DMS153 treated with DMSO at 0.1 percent for 48 hours (cell line): ENCODE data around the gene PHF21B.

Experiments
- DNase-seq: peaks from one replicate; lab custom pipeline; 2025; ENCODE audit not compliant: unreplicated experiment; lab: John Stamatoyannopoulos, UW

The PHF21B gene

DNA sequence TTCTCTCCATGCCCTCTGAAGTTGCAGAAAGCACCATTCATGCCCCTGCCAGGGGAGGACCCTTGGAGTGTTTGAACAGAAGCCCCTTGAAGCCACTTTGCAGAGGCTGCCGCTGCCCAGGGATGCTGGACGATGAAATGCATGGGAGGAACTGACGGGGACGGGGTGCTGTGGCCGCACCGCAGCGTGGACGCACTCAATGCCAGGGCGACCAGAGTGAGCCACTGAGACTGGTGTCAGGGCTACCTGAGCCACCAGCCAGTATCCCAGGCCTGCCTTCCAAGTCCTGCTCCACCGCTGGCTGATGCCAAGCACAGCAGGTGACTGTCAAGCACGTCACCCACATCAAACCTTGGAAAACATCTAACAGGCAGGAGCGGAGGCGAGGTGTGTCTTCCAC, 17.6 kb downstream of the PHF21B start:
- DNase-seq: no peak

- DNase-seq: no peak
Measured at GRCh38 chr22:44991218-44991617, 18.6 kb downstream of the PHF21B start.

DNA sequence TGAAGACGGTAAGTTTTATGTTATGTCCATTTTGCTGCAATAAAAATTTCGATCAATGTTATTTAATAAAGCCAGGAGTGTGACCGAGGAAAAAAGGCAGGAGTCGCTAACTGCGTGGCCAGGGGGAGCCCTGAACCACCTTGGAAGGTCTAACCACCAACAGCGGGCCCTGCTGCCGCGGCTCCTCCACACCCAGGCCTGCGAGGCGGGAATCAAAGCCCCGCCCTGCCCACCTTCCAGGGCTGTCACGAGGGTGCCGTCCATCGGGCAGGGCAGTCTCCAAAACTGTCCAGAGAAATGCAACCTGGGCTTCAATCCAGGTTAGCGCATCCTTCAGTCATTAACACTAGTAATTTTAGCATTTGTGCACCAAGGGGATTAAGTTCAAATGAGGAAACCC, 19.0 kb downstream of the PHF21B start:
- no peak for DNase-seq

DNA sequence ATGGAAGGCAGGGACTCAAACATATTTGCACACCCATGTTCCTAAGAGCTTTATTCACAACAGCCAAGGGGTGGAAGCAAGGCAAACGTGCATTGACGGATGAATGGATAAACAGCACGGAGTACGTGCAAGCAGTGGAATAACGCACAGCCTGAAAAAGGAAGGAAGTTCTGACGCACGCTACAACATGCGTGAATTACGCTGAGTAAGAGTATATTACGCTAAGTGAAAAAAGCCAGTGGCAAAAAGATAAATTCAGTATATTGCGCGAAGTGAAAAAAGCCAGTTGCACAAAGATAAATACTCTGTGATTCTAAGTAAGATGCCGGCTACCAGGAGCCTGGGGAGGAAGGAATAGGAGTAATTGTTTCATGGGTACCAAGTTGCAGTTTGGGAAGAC, 19.5 kb downstream of the PHF21B start:
- no peak for DNase-seq

GRCh38 chr22:44988671-44989070, 21.1 kb downstream of the PHF21B start:
- no peak for DNase-seq

DNA sequence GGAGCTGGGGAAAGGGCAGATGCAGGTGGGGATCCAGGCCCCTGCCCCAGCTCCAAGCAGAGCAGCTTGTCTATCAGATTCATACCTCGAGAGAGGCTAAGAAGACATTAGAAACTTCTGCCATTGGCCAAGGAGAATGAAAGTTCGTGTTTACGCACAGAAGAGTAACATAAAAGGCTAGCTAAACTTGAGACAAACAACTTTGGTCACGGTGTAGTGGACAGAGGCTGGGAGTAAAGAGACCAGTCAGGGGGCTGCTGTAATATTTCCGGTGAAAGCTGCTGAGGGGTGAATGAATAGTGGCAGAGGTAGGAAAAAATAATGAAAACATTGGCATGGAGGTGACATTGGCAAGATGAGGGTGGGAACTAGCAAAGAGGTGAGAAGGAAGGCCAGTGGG, 22.9 kb downstream of the PHF21B start:
- DNase-seq: no peak

GRCh38 chr22:44985906-44986527, 23.8 kb downstream of the PHF21B start:
- no peak for DNase-seq

DNA sequence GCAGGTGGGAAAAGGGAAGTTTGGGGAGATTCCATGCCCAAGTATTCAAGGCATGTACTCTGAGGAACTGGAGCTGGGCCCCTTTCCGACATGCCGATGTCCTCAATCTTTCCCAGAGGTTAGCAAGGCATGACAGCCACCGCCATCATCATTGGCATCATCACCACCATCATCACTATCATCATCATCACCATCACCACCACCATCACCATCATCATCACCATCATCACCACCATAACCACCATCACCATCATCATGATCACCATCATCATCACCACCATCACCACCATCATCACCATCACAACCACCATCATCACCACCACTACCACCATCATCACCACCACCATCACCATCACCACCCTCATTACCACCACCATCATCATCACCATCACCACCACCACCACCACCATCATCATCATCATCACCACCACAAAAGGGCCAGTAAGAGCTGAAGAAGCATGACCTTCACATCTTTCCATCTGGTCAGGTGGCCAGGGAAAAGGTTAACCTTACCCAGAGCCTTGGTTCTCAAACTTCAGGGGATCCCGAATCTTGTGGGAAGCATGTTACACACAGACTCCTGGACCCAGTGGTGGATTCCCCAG, 25.8 kb downstream of the PHF21B start:
- DNase-seq: no peak

DNA sequence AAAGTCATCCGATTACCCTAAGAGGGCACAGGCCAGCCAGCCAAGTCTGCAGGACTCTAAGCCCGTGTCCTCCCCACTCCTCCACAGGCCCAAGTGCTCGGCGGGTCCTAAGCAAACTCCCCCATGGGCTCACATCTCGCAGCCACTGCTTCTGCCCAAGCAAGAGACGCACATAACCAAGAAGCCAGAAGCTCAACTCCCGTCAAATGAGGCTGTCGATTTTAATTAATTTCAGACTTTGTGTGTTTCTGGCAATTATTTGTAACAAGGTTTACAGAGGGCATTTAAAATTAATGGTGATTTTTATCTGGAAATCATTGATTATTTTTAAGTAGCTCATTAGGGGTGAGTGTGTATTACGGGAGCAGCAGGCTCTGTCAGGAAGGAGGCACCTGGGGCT, 27.4 kb downstream of the PHF21B start:
- DNase-seq: no peak

DNA sequence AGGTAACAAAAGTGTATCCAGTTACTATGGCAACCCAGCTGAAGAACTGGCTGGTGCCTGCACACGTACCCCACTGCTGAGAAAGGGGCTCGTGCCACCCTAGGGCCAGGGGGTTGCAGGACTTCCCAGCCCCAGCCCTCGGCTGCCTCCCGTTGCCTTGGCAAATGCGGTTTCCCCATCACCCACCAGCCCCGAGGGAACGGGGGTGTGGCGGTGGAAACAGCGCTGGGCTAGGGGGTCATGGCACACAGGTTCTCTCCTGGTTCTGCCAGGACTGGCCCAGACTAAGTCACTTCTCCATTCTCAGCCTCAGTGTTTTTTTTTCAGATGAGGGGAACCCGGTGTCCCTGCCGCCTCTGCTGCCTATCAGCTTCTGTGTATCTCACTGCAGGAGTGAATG, 27.9 kb downstream of the PHF21B start:
- no peak for DNase-seq

DNA sequence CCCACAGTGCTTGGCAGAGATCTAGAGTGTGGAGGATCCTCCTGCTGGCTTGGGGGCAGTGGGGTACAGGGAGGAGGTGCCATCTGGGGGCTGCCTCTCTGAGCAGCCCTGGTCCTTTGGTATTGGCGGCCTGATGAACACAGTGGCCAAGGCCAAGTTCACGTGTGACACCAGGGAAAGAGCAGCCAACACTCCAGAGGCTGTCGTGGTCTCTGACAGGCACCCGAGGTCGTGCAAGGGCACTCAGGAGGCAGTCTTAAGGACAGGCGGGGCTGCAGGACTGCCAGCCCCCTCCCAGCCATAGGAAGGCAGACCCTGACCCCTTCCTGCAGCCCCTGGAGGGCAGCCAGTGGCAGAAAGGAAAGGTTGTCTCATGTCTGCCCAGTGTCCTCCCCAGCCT, 30.7 kb downstream of the PHF21B start:
- DNase-seq: no peak

GRCh38 chr22:44975427-44976262, 34.2 kb downstream of the PHF21B start:
- no peak for DNase-seq

DNA sequence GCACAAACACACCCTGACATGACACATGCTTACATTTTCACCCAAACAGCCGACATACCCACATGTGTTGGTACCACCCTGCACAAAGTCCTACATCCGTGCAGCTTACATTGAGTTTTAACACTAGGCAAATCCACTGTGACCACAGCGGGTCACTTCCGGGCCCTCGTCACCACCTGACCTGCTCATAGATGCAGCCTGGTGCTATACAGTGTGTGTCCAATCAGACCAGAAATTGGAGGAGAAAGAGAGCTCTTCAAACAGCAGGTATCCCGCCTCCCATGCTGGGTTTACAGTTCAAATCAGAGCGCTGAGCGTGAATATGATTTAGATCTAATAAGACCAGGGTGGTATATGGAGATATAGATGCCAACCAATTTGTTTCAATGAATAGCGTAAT, 35.4 kb downstream of the PHF21B start:
- no peak for DNase-seq

DNA sequence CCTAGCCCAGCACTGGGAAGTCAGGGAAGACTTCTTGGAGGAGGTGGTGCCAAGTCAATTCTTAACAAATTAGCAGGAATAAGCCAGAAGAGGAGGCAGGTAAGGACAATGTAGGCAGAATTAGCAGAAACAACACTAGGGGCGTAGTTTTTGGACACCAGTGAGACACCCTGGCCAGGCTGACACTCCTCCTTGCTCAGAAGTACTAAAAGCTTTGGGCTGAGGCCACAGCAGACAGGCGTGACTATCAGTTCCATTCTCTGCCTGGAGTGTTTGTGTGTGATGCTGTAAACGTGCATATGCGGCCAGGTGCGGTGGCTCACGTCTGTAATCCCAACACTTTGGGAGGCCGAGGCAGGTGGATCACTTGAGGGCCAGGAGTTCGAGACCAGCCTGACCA, 36.0 kb downstream of the PHF21B start:
- DNase-seq: no peak

DNA sequence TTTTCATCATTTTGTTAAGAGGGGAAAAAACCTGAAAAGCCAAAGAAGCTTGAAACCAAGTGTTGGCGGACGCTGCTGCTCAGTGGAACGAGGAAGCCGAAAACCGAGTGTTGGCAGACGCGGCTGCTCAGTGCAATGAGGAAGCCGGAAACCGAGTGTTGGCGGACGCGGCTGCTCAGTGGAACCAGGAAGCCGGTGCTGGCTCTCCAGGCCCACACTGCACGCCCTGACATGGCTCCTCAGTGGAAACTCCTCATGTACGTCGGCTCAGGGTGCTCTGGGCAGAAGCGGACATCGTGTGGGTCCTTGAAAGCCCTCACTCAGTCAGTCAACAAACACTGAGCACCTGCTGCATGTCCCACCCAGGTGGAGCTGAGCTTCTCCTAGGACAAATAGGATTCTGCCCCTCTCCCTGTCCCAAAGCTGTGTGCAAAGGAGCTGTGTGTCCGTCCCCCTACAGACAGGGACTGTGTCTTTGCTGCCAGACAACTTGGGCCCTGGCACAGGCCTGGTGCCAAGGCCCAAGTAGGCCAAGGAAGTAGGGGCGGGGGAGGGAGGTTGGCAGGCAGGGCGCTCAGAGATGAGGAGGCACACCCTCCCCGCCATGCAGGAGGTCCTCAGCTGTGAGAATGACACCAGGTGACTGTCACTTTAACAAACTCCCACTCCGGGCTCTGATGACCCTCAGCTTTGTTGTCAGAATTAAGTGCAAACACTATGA, 37.3 kb downstream of the PHF21B start:
- DNase-seq: peak; percentile 72

- DNase-seq: no peak
Measured at GRCh38 chr22:44971651-44972362, 38.0 kb downstream of the PHF21B start.

- DNase-seq: no peak
Measured at GRCh38 chr22:44970291-44970690, 39.5 kb downstream of the PHF21B start.

- no peak for DNase-seq
Measured at GRCh38 chr22:44969817-44970216, 40.0 kb downstream of the PHF21B start.

- DNase-seq: no peak
Measured at GRCh38 chr22:44968736-44969135, 41.1 kb downstream of the PHF21B start.

GRCh38 chr22:44965171-44965570, 44.6 kb downstream of the PHF21B start:
- no peak for DNase-seq

DNA sequence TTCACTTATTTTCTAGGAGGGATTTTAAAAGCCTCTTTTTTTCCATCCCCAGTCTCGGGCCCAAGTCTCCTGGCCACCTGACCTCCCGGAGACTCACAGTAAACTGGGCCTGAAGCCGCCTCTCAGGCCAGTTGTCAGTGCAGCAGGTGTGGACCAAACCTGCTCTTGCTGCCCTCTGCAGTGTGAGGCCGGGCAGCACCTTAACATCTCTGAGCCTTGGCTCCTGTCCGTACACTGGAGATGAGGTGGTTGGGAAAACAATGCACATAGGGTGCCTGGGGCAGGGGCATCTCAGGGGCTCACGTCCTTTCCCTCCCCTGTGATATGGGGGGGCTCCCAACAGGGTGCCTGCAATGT, 45.1 kb downstream of the PHF21B start:
- no peak for DNase-seq
